ENCODE data around the gene NAGA. TPM values are rescaled to one million over a fixed set of nuclear protein-coding genes. Genes with fewer than 3 reads are reported as not detected.

Gene NAGA
- total RNA-seq, result 42.1 and 45.7 TPM in 2 replicates

DNA sequence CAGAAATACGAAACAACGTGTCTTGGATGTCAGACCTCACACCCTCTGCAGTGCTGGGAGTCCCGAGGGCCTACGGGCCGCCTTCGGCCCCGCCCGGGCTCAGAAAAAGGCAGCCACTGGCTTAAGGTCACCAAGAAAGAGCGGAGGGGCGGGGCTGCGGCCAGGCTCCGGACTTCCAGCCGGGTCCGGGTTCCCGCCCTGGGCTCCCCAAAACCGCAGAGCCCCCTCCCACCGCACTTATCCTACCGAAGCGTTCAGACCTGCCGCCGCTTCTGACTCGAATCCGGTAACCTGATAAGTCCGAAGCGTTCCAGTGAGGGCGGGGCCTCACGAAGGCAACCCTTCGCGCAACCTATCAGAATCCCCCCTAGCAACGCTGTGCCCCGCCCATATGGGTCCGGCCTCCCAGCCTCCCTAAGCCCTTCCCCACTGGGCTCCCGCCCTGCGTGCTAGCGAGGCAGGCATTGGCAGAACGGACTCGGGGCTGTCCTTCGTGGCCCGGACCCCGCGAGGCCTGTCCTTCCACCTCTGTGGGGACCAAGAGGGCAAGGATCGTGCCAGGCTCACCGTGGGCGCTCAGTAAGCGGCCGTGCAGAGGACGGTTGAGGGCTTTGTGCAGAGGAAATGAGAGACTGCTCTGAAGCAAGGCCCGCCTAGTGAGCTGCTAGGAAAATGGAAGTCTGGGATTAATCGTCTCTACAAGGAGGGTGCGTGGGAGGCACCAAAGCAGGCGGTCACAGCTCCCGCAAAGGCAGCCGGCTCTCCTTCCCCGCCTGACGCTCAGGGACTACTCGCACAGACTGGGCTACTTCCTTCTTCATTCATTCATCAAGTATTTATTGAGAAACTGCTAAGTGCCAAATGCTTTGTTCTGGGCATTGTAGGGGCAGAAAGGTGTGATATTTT, at the start of gene NAGA:
Gene NAGA, minus strand, starts transcription at position 296 of the 906 bp plus-strand sequence. CDS start 515 bp downstream, outside the sequence.

GRCh38 chr22:42090596-42091454, 20.2 kb upstream of the NAGA start, which contains the start of gene NDUFA6:
Gene NDUFA6 (minus strand): TSS chr22:42090772. CDS start chr22:42090744, 28 bp downstream.

DNA sequence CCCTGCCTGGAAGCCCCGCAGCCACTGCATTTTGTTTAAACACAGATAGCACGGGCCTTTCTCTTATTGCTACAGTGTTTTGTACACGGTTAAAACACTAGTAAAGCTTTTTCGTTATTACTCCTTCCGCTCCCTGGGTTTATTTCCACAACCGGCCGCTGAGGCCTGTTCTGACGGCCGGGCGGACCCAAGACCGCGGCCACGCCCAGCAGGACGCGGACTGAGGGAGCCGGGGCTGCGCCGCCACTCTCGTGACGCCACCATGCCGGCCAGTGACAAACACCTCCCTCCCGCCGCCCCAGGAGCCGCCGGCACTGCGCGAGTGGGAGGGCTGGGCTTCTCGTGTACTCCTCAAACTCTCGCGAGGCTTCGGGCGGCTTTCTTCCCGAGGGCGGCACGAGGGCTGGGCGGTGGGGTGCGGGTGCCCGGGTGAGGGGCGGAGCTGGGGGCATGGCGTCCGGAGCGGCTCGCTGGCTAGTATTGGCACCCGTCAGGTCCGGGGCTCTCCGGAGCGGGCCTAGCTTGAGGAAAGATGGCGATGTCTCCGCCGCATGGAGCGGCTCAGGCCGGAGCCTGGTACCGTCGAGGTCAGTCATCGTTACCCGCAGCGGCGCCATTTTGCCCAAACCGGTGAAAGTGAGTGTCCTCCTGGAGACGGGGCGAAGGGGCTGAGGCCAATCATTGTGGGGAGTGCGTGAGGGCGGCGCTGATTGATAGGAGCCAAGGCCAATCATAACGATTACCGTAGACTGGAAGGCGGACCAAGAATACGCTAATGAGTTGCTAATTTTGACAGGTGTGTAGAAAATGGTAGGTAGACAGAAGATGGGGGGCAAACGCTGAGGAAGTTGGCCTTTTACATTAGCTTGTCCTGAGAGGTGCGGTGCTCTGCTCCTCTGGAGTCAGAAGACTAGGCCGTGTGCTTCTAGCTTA, 9.0 kb upstream of the NAGA start, which contains the start of gene SMDT1:
Gene SMDT1, plus strand, starts transcription at position 382 of the 933 bp plus-strand sequence. Its CDS starts 69 bp downstream, at position 451.

GRCh38 chr22:42074132-42074811, 3.7 kb upstream of the NAGA start, which contains the start of gene PHETA2:
Gene PHETA2 (plus strand): TSS chr22:42074248. CDS start chr22:42077294, 3,046 bp downstream.

Other genes starting within 250 kb of the NAGA start
- gene SREBF2, start 237.7 kb downstream of the NAGA start, total RNA-seq, result 52.6 and 96.5 TPM in 2 replicates
- gene SHISA8, start 155.7 kb downstream of the NAGA start, total RNA-seq, result not detected in 2 replicates
- 0.05 TPM in 1 of 2 replicates, not detected in the other for gene TNFRSF13C, start 144.0 kb downstream of the NAGA start, total RNA-seq
- gene CENPM, start 123.7 kb downstream of the NAGA start, total RNA-seq, result 1.2 and 7.6 TPM in 2 replicates
- gene SEPTIN3, start 101.4 kb downstream of the NAGA start, total RNA-seq, result 0.28 and 0.30 TPM in 2 replicates
- 0.59 and 0.60 TPM in 2 replicates for gene WBP2NL, start 72.0 kb downstream of the NAGA start, total RNA-seq
- gene PHETA2, start 3.4 kb upstream of the NAGA start, total RNA-seq, result 15.7 and 22.6 TPM in 2 replicates
- 2.0 and 2.7 TPM in 2 replicates for gene SMDT1, start 8.9 kb upstream of the NAGA start, total RNA-seq
- 28.5 and 54.6 TPM in 2 replicates for gene NDUFA6, start 20.0 kb upstream of the NAGA start, total RNA-seq
- gene CYP2D6, start 60.0 kb upstream of the NAGA start, total RNA-seq, result 0.30 and 0.42 TPM in 2 replicates
- 16.6 and 32.8 TPM in 2 replicates for gene TCF20, start 199.8 kb upstream of the NAGA start, total RNA-seq